IMR-90 (cell line): Measurements from ENCODE around the gene FGF4. TPM values are rescaled to one million over a fixed set of nuclear protein-coding genes. Genes with fewer than 3 reads are reported as not detected.

Experiments
- ATAC-seq: fragments of 200-7000 bp; cut with Tn5 transposase; 2 replicates; pipeline ENCODE4 v1.9.1; 2020; ENCODE audit warnings: low read depth, mild to moderate bottlenecking, moderate library complexity
- BruUV-seq: library from RNA; stranded (reverse); fragments of 400-500 nt; replicated peaks from 2 replicates; lab custom pipeline; 2021; lab: Mats Ljungman, UMichigan
- CTCF ChIA-PET: fragments of 300-600 bp; formaldehyde crosslinking; extraction: SDS; loops from one replicate; lab custom pipeline; 2021; ENCODE audit warnings: antibody characterized with exemption; lab: Yijun Ruan, JAX
- POLR2A ChIA-PET: fragments of 300-600 bp; sonication (Branson Sonifier 250); formaldehyde crosslinking; loops from one replicate; lab custom pipeline; 2022; ENCODE audit warnings: antibody characterized with exemption; ENCODE audit not compliant: unreplicated experiment; lab: Charles Lee
- DNase-seq: peaks from one replicate; pipeline ENCODE4 v3.0.0; 2013
- H2AFZ ChIP-seq: replicated peaks from 2 replicates; pipeline ENCODE3; 2013; ENCODE audit warnings: low read length, mild to moderate bottlenecking; ENCODE audit not compliant: poor library complexity
- H2AK5ac ChIP-seq: 2 replicates; pipeline ENCODE4 v1.6.1; 2013; ENCODE audit warnings: low read depth, low read length, inconsistent platforms
- H2AK9ac ChIP-seq: replicated peaks from 2 replicates; pipeline ENCODE3; 2013; ENCODE audit warnings: mild to moderate bottlenecking, low read depth, low read length, moderate library complexity; ENCODE audit not compliant: poor library complexity
- H2BK120ac ChIP-seq: 2 replicates; pipeline ENCODE4 v1.6.1; 2013; ENCODE audit warnings: low read depth, low read length, inconsistent platforms
- H2BK15ac ChIP-seq: 3 replicates; pipeline ENCODE4 v1.6.1; 2013; ENCODE audit warnings: low read depth, low read length, inconsistent platforms
- H2BK20ac ChIP-seq: 2 replicates; pipeline ENCODE4 v1.6.1; 2013; ENCODE audit warnings: low read depth, mild to moderate bottlenecking, inconsistent platforms, low read length, moderate library complexity
- H2BK5ac ChIP-seq: 2 replicates; pipeline ENCODE4 v1.6.1; 2013; ENCODE audit warnings: mild to moderate bottlenecking, low read depth, low read length, inconsistent platforms; ENCODE audit not compliant: poor library complexity, severe bottlenecking
- H3K14ac ChIP-seq: replicated peaks from 2 replicates; pipeline ENCODE4 v1.6.1; 2013; ENCODE audit warnings: low read depth, low read length, inconsistent platforms
- H3K18ac ChIP-seq: 2 replicates; pipeline ENCODE4 v1.6.1; 2013; ENCODE audit warnings: low read depth, low read length, control low read depth
- H3K23ac ChIP-seq: 2 replicates; pipeline ENCODE4 v1.6.1; 2013; ENCODE audit warnings: low read depth, low read length, inconsistent platforms
- H3K27ac ChIP-seq: 2 replicates; pipeline ENCODE4 v1.5.1; 2013; ENCODE audit warnings: mild to moderate bottlenecking, control low read depth, low read length; ENCODE audit not compliant: insufficient read depth
- H3K27me3 ChIP-seq: 2 replicates; pipeline ENCODE4 v1.6.1; 2013; ENCODE audit warnings: low read length; ENCODE audit not compliant: control insufficient read depth, insufficient read depth
- H3K36me3 ChIP-seq: 2 replicates; pipeline ENCODE4 v1.6.1; 2013; ENCODE audit warnings: low read length, mixed read lengths; ENCODE audit not compliant: control insufficient read depth, insufficient read depth
- H3K4ac ChIP-seq: 2 replicates; pipeline ENCODE4 v1.6.1; 2013; ENCODE audit warnings: low read depth, low read length, inconsistent platforms
- H3K4me1 ChIP-seq: 2 replicates; pipeline ENCODE4 v1.6.1; 2013; ENCODE audit warnings: low read length, mixed read lengths; ENCODE audit not compliant: control insufficient read depth, insufficient read depth
- H3K4me2 ChIP-seq: 2 replicates; pipeline ENCODE4 v1.6.1; 2013; ENCODE audit warnings: low read depth, mild to moderate bottlenecking, control low read depth, low read length, moderate library complexity
- H3K4me3 ChIP-seq: 2 replicates; pipeline ENCODE4 v1.5.1; 2013; ENCODE audit warnings: low read depth, mild to moderate bottlenecking, control low read depth, low read length, moderate library complexity; ENCODE audit not compliant: insufficient read depth
- H3K56ac ChIP-seq: 2 replicates; pipeline ENCODE4 v1.6.1; 2013; ENCODE audit warnings: low read length, inconsistent platforms; ENCODE audit not compliant: insufficient read depth; ENCODE audit errors: extremely low read depth
- H3K79me1 ChIP-seq, 2 experiments: 2 replicates each; pipeline ENCODE4 v1.6.1; 2013; ENCODE audit warnings: low read length in 2 of 2, inconsistent platforms in 1 of 2, low read depth in 1 of 2
- H3K9ac ChIP-seq: 2 replicates; pipeline ENCODE4 v1.6.1; 2013; ENCODE audit warnings: low read depth, low read length, control low read depth
- H3K9me1 ChIP-seq: 2 replicates; pipeline ENCODE4 v1.6.1; 2013; ENCODE audit warnings: low read length, inconsistent platforms; ENCODE audit not compliant: insufficient read depth
- H3K9me3 ChIP-seq: 2 replicates; pipeline ENCODE4 v1.6.1; 2013; ENCODE audit warnings: low read length; ENCODE audit not compliant: control insufficient read depth, insufficient read depth
- H4K20me1 ChIP-seq: 2 replicates; pipeline ENCODE4 v1.6.1; 2013; ENCODE audit warnings: low read length, inconsistent platforms; ENCODE audit not compliant: insufficient read depth
- H4K5ac ChIP-seq: 2 replicates; pipeline ENCODE4 v1.6.1; 2013; ENCODE audit warnings: mild to moderate bottlenecking, low read depth, low read length, control low read depth
- H4K8ac ChIP-seq, 2 experiments: 2 replicates each; pipeline ENCODE4 v1.6.1; 2013; ENCODE audit warnings: low read depth in 2 of 2, low read length in 2 of 2, control low read depth in 1 of 2, inconsistent platforms in 1 of 2
- H4K91ac ChIP-seq: 2 replicates; pipeline ENCODE4 v1.6.1; 2013; ENCODE audit warnings: low read depth, low read length, inconsistent platforms; ENCODE audit not compliant: insufficient read depth
- CEBPB ChIP-seq: IDR thresholded peaks from 2 replicates; pipeline ENCODE4 v1.6.1; 2012; ENCODE audit warnings: low read depth, low read length, improper control_type of control experiment
- CHD1 ChIP-seq: IDR thresholded peaks from 2 replicates; pipeline ENCODE4 v1.6.1; 2012; ENCODE audit warnings: low read depth, low read length, improper control_type of control experiment
- MAZ ChIP-seq: IDR thresholded peaks from 2 replicates; pipeline ENCODE4 v1.6.1; 2012; ENCODE audit warnings: low read depth, mild to moderate bottlenecking, low read length, improper control_type of control experiment, moderate library complexity, borderline replicate concordance
- MXI1 ChIP-seq: IDR thresholded peaks from 2 replicates; pipeline ENCODE4 v1.6.1; 2012; ENCODE audit warnings: low read depth, mild to moderate bottlenecking, low read length, moderate library complexity, borderline replicate concordance
- NFE2L2 ChIP-seq: fragments of 150-350 bp; IDR thresholded peaks from 2 replicates; pipeline ENCODE4 v1.6.1; 2016; ENCODE audit warnings: low read depth, mild to moderate bottlenecking, low read length
- RAD21 ChIP-seq: IDR thresholded peaks from 2 replicates; pipeline ENCODE4 v1.6.1; 2012; ENCODE audit warnings: low read length, improper control_type of control experiment
- SMC3 ChIP-seq: fragments of 150-350 bp; IDR thresholded peaks from 2 replicates; pipeline ENCODE4 v1.6.1; 2016; ENCODE audit warnings: low read depth, mild to moderate bottlenecking, antibody characterized with exemption, low read length, moderate library complexity
- WGBS, 2 experiments: methylation state at CpG; one replicate each; pipeline versions ENCODE4 v1.1.5 to v1.1.7; 2013; ENCODE audit warnings: missing lambda C conversion rate in 2 of 2; ENCODE audit not compliant: insufficient read length in 1 of 2; ENCODE audit errors: extremely low coverage in 2 of 2; 5-methylcytosine and 5-hydroxymethylcytosine counted together
- dilution Hi-C: fragments of 300-500 bp; cut with HindIII; formaldehyde crosslinking; loops from one replicate; pipeline ENCODE4 v1.14.3; 2018; ENCODE audit warnings: low sequenced_read_pairs; ENCODE audit not compliant: unreplicated experiment
- in situ Hi-C: fragments of 300-500 bp; cut with MboI; formaldehyde crosslinking; loops from 3 replicates; pipeline ENCODE4 v1.14.3; 2019; ENCODE audit warnings: low sequenced_read_pairs, inconsistent platforms, mixed read lengths
- intact Hi-C: fragments of 100-400 bp; cut with micrococcal nuclease; formaldehyde crosslinking; loops from 2 replicates; pipeline ENCODE4 v1.10.0; 2022
- polyA plus RNA-seq, 3 experiments: library from polyadenylated mRNA; depleted of rRNA; stranded (reverse); fragments of >200 nt; gene quantifications; 2 replicates each; pipeline ENCODE4 v1.2.3, GENCODE V29; 2012; ENCODE audit warnings: low replicate concordance in 1 of 3
- total RNA-seq: library from RNA; depleted of rRNA; stranded (reverse); fragments of >200 nt; gene quantifications from 2 replicates; pipeline ENCODE4 v1.2.3, GENCODE V29; 2012
- TF ChIP-seq, protein P1 (sequence below): fragments of 150-350 bp; IDR thresholded peaks from 2 replicates; pipeline ENCODE4 v1.6.1; 2017; ENCODE audit warnings: mild to moderate bottlenecking, antibody characterized with exemption, low read length, low read depth
- TF ChIP-seq, protein P2 (sequence below): conservative IDR thresholded peaks from 2 replicates; pipeline ENCODE4 v1.5.1; 2012; ENCODE audit warnings: mild to moderate bottlenecking, low read depth, low read length, improper control_type of control experiment

Gene FGF4
- total and polyA plus RNA-seq, 2 of the 4 experiments (the other 2 are of a cell fraction), result not detected

DNA sequence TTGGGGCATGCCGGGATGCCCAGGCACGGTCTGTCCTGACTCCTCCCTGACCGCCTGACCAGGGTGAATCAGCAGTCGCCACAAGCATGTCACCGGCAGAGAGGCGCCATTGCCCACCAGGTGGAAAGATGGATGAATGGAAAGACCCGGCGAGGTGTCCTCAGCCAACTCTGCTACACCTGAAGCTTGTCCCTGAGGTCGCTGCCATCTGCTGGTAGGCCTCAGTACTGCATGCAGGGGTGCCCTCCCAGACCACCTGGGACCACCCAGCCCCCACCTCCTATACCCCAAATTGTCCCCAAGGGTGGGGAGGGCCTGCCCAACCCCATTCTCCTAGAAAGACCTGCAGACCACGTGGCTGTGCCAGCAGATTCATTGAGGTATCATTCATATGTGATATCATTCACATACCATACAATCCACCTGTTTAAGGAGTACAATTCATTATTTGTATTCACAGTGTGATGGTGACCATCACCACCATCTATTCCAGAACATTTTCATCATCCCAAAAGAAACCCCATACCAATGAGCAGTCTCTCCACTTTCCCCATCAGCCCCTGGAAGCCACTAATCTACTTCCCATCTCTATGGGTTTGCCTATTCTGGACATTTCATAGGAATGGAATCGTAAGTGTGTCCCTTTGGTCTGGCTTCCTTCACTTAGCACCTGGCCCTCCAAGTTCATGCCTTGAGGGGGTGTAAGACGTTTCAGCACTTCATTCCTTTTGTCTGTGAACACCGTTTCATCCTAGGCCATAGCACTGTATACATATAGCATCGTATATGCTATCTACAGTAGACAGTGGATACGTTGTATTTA lies 26.6 kb upstream of the FGF4 start:
- in situ Hi-C loops (loop anchor here (10.0 kb wide), 1 partner anchor 97 kb away; the partner anchor contains the start of gene FGF19), intact Hi-C loops (loop anchor here (1.0 kb wide), 1 partner anchor 115 kb away; no protein-coding TSS in a partner anchor), dilution Hi-C loops (no loop called here)
- ChIA-PET CTCF (interaction anchor here (0.7 to 1.3 kb wide), 2 partner anchors 84 to 98 kb away, joined by 3 to 6 read pairs; no protein-coding TSS in a partner anchor), POLR2A (no interaction called here)
- ATAC-seq, result peak; percentile 62
- no peaks in the 10 kb centered on the region for H3K36me3 ChIP-seq
- H3K14ac ChIP-seq, result no peak overlapping the region
- no peak overlapping the region for H4K8ac ChIP-seq
- H3K4me3 ChIP-seq, result no peak overlapping the region
- H3K18ac ChIP-seq, result no peak overlapping the region
- WGBS, 2 experiments, result 7% methylated on average over 5 of the region's 15 CpGs; no CpG with 5 or more reads in 1 of the 2 experiments
- no peak overlapping the region for H2BK15ac ChIP-seq
- peaks cover 28% of the 10 kb centered on the region for H3K27me3 ChIP-seq
- H3K9ac ChIP-seq, result no peak overlapping the region
- H4K5ac ChIP-seq, result no peak overlapping the region
- no peak overlapping the region for H2AK5ac ChIP-seq
- no peak overlapping the region for H2BK20ac ChIP-seq
- no peaks in the 10 kb centered on the region for H3K4me1 ChIP-seq
- no peaks in the 10 kb centered on the region for H3K9me1 ChIP-seq
- H3K9me3 ChIP-seq, result peaks cover 3% of the 10 kb centered on the region; the same call in 1 of the 2 replicates
- peak overlapping the region; percentile 62 for H2AFZ ChIP-seq
- TF ChIP-seq MAZ (no peak), RAD21 (peak; percentile 55), MXI1 (no peak), NFE2L2 (no peak), CHD1 (no peak), CEBPB (no peak), SMC3 (peak; percentile 49)
- TF ChIP-seq, protein P1, sequence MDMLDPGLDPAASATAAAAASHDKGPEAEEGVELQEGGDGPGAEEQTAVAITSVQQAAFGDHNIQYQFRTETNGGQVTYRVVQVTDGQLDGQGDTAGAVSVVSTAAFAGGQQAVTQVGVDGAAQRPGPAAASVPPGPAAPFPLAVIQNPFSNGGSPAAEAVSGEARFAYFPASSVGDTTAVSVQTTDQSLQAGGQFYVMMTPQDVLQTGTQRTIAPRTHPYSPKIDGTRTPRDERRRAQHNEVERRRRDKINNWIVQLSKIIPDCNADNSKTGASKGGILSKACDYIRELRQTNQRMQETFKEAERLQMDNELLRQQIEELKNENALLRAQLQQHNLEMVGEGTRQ, result no peak
- TF ChIP-seq, protein P2, sequence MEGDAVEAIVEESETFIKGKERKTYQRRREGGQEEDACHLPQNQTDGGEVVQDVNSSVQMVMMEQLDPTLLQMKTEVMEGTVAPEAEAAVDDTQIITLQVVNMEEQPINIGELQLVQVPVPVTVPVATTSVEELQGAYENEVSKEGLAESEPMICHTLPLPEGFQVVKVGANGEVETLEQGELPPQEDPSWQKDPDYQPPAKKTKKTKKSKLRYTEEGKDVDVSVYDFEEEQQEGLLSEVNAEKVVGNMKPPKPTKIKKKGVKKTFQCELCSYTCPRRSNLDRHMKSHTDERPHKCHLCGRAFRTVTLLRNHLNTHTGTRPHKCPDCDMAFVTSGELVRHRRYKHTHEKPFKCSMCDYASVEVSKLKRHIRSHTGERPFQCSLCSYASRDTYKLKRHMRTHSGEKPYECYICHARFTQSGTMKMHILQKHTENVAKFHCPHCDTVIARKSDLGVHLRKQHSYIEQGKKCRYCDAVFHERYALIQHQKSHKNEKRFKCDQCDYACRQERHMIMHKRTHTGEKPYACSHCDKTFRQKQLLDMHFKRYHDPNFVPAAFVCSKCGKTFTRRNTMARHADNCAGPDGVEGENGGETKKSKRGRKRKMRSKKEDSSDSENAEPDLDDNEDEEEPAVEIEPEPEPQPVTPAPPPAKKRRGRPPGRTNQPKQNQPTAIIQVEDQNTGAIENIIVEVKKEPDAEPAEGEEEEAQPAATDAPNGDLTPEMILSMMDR, result peak; percentile 63
- no peaks in the 10 kb centered on the region for H4K20me1 ChIP-seq
- peak overlapping the region; percentile 63 for H2AK9ac ChIP-seq
- no peak overlapping the region for H3K4me2 ChIP-seq
- H3K23ac ChIP-seq, result no peak overlapping the region
- DNase-seq, result no peak
- H3K79me1 ChIP-seq, result no peaks in the 10 kb centered on the region
- no peak overlapping the region for H2BK5ac ChIP-seq
- no peak overlapping the region for H2BK120ac ChIP-seq
- H3K27ac ChIP-seq, result no peak overlapping the region
- H4K91ac ChIP-seq, result no peak overlapping the region
- no TSS peak for BruUV-seq
- H3K4ac ChIP-seq, result no peak overlapping the region
- H3K56ac ChIP-seq, result no peak overlapping the region
